HepG2 (cell line): ENCODE measurements around the gene RNF114. TPM values are rescaled to one million over a fixed set of nuclear protein-coding genes. Genes with fewer than 3 reads are reported as not detected.

Experiments
- CCAR2 ChIP-seq: fragments of 200-400 bp; formaldehyde crosslinking; optimal IDR thresholded peaks from 2 replicates; pipeline ENCODE3; 2018; ENCODE audit warnings: low read depth, mild to moderate bottlenecking, low read length, moderate library complexity
- FOXM1 ChIP-seq: sonication (generic); formaldehyde crosslinking; IDR thresholded peaks from 2 replicates; pipeline ENCODE4 v1.5.0; 2020; ENCODE audit warnings: missing genetic modification reagents
- HMG20B ChIP-seq: conservative IDR thresholded peaks from 2 replicates; pipeline ENCODE4 v1.6.1; 2016; ENCODE audit warnings: missing genetic modification reagents, missing compliant biosample characterization
- NFATC3 ChIP-seq: sonication (generic); formaldehyde crosslinking; IDR thresholded peaks from 2 replicates; pipeline ENCODE4 v1.5.1; 2020; ENCODE audit warnings: mild to moderate bottlenecking, missing genetic modification reagents
- NR0B2 ChIP-seq: sonication (generic); formaldehyde crosslinking; IDR thresholded peaks from 2 replicates; pipeline ENCODE4 v1.4.0; 2020; ENCODE audit warnings: mild to moderate bottlenecking, missing genetic modification reagents
- NR2F1 ChIP-seq, 2 experiments: fragments of 450-650 bp in 1 of 2; formaldehyde crosslinking in 1 of 2; IDR thresholded peaks; 2 replicates each; pipeline versions ENCODE4 v1.5.0 to v1.6.1; 2016 to 2020; ENCODE audit warnings: mild to moderate bottlenecking in 1 of 2, missing compliant biosample characterization in 1 of 2, missing genetic modification reagents in 1 of 2, moderate library complexity in 1 of 2
- POGZ ChIP-seq: sonication (generic); formaldehyde crosslinking; IDR thresholded peaks from 2 replicates; pipeline ENCODE4 v1.4.0; 2020; ENCODE audit warnings: mild to moderate bottlenecking, missing genetic modification reagents
- SMYD3 ChIP-seq: sonication (generic); formaldehyde crosslinking; IDR thresholded peaks from 2 replicates; pipeline ENCODE4 v1.8.1; 2023; ENCODE audit warnings: mild to moderate bottlenecking, missing genetic modification reagents
- SPEN ChIP-seq: sonication (generic); formaldehyde crosslinking; IDR thresholded peaks from 2 replicates; pipeline ENCODE4 v1.5.1; 2020; ENCODE audit warnings: low read depth, mild to moderate bottlenecking, missing genetic modification reagents
- ZC3H13 ChIP-seq: sonication (generic); formaldehyde crosslinking; IDR thresholded peaks from 2 replicates; pipeline ENCODE4 v1.8.1; 2023; ENCODE audit warnings: mild to moderate bottlenecking, missing genetic modification reagents, moderate library complexity
- ZFX ChIP-seq: sonication (generic); formaldehyde crosslinking; IDR thresholded peaks from 2 replicates; pipeline ENCODE4 v1.4.0; 2020; ENCODE audit warnings: mild to moderate bottlenecking, low read depth, missing genetic modification reagents, moderate library complexity
- ZNF124 ChIP-seq: sonication (generic); formaldehyde crosslinking; IDR thresholded peaks from 2 replicates; pipeline ENCODE4 v1.4.0; 2020; ENCODE audit warnings: missing genetic modification reagents
- ZNF407 ChIP-seq: sonication (generic); formaldehyde crosslinking; IDR thresholded peaks from one replicate; pipeline ENCODE4 v1.5.1; 2020; ENCODE audit warnings: mild to moderate bottlenecking, missing genetic modification reagents; ENCODE audit errors: not compliant biosample characterization
- ZNF629 ChIP-seq: sonication (generic); formaldehyde crosslinking; conservative IDR thresholded peaks from 2 replicates; pipeline ENCODE4 v1.5.0; 2020; ENCODE audit warnings: missing genetic modification reagents
- ZNF777 ChIP-seq: sonication (generic); formaldehyde crosslinking; IDR thresholded peaks from 2 replicates; pipeline ENCODE4 v1.4.0; 2020; ENCODE audit warnings: missing genetic modification reagents
- ZSCAN22 ChIP-seq: sonication (generic); formaldehyde crosslinking; IDR thresholded peaks from 2 replicates; pipeline ENCODE4 v1.4.0; 2020; ENCODE audit warnings: mild to moderate bottlenecking, missing genetic modification reagents
- polyA plus RNA-seq, 8 experiments: library from polyadenylated mRNA; depleted of rRNA in 3 of 8; stranded (reverse) in 7 of 8; unstranded in 1 of 8; fragments of >200 nt; fragmentation: Illumina TruSeq in 4 of 8; extraction: Trizol in 4 of 8; gene quantifications; 2 replicates each; pipeline versions ENCODE4 v1.2.1 to v1.2.3, GENCODE V29; 2011 to 2016; ENCODE audit warnings: low read depth in 4 of 8, missing spikeins in 1 of 8, mixed read lengths in 1 of 8; ENCODE audit not compliant: insufficient read depth in 1 of 8
- total RNA-seq, 5 experiments: library from RNA; depleted of rRNA; stranded (reverse); fragments of >200 nt; fragmentation: Illumina TruSeq; extraction: Trizol; gene quantifications; 2 replicates each; pipeline ENCODE4 v1.2.3, GENCODE V29; 2016; ENCODE audit warnings: low read depth in 1 of 5
- TF ChIP-seq, protein P1 (sequence below): sonication (generic); formaldehyde crosslinking; IDR thresholded peaks from 2 replicates; pipeline ENCODE4 v1.5.0; 2020; ENCODE audit warnings: missing genetic modification reagents
- TF ChIP-seq, protein P2 (sequence below): sonication (generic); formaldehyde crosslinking; IDR thresholded peaks from 2 replicates; pipeline ENCODE4 v1.5.1; 2020; ENCODE audit warnings: missing genetic modification reagents, mild to moderate bottlenecking, borderline replicate concordance

RNF114 gene
- total and polyA plus RNA-seq, 2 of the 13 experiments (the other 11 are each of a cell fraction or from before 2014, with no cell fraction given), result 119 to 126 TPM

- TF ChIP-seq ZNF407 (CRISPR knock-in tag) (peak; percentile 68), NR0B2 (CRISPR knock-in tag) (peak; percentile 86; the same call in 1 of the 2 replicates), ZNF777 (CRISPR knock-in tag) (peak; percentile 68), ZNF629 (CRISPR knock-in tag) (peak; percentile 39; the same call in 1 of the 2 replicates), SPEN (CRISPR knock-in tag) (peak; percentile 73; the same call in 1 of the 2 replicates), NFATC3 (CRISPR knock-in tag) (no peak), ZNF124 (CRISPR knock-in tag) (peak; percentile 86), FOXM1 (CRISPR knock-in tag) (no peak), HMG20B (CRISPR knock-in tag) (peak; percentile 37; the same call in 1 of the 2 replicates), SMYD3 (CRISPR knock-in tag) (no peak), ZFX (peak; percentile 95), CCAR2 (no peak), ZSCAN22 (no peak), POGZ (CRISPR knock-in tag) (peak; percentile 61), ZC3H13 (peak; percentile 70), NR2F1 (CRISPR knock-in tag; IDR thresholded peaks at IDR 0.05) (0 out of 4 replicates have a peak, but pooled peaks of 1 of the 2 experiments have one; percentile 43)
- TF ChIP-seq, protein P1, sequence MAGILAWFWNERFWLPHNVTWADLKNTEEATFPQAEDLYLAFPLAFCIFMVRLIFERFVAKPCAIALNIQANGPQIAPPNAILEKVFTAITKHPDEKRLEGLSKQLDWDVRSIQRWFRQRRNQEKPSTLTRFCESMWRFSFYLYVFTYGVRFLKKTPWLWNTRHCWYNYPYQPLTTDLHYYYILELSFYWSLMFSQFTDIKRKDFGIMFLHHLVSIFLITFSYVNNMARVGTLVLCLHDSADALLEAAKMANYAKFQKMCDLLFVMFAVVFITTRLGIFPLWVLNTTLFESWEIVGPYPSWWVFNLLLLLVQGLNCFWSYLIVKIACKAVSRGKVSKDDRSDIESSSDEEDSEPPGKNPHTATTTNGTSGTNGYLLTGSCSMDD (CRISPR knock-in tag), result no peak
- TF ChIP-seq, protein P2, sequence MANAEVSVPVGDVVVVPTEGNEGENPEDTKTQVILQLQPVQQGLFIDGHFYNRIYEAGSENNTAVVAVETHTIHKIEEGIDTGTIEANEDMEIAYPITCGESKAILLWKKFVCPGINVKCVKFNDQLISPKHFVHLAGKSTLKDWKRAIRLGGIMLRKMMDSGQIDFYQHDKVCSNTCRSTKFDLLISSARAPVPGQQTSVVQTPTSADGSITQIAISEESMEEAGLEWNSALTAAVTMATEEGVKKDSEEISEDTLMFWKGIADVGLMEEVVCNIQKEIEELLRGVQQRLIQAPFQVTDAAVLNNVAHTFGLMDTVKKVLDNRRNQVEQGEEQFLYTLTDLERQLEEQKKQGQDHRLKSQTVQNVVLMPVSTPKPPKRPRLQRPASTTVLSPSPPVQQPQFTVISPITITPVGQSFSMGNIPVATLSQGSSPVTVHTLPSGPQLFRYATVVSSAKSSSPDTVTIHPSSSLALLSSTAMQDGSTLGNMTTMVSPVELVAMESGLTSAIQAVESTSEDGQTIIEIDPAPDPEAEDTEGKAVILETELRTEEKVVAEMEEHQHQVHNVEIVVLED, result peak; percentile 46; the same call in 1 of the 2 replicates
Measured at GRCh38 chr20:49979030-49979832, 43.0 kb downstream of the RNF114 start (continued).
